Measurements from ENCODE around the gene SLC16A10.

GRCh38 chr6:111192911-111193555, 105.7 kb downstream of the SLC16A10 start:
- TF ChIP-seq USF2 (IDR thresholded peaks at IDR 0.05; ENCODE audit: low read depth, low read length) (no peak), CTCF (conservative IDR thresholded peaks at IDR 0.05; ENCODE audit: low read depth, low read length) (no peak), CEBPB (IDR thresholded peaks at IDR 0.05; ENCODE audit: low read depth, low read length) (no peak), POLR2A (IDR thresholded peaks at IDR 0.05; ENCODE audit: low read depth, low read length) (no peak), RAD21 (IDR thresholded peaks at IDR 0.05; ENCODE audit: low read length) (no peak), RFX5 (IDR thresholded peaks at IDR 0.05; ENCODE audit: low read depth, low read length) (no peak), MAFK (IDR thresholded peaks at IDR 0.05; ENCODE audit: low read depth, low read length) (no peak), MAZ (IDR thresholded peaks at IDR 0.05; ENCODE audit: borderline replicate concordance, low read depth, low read length) (no peak), ELK1 (IDR thresholded peaks at IDR 0.05; ENCODE audit: borderline replicate concordance, low read depth, low read length) (no peak), CHD1 (IDR thresholded peaks at IDR 0.05; ENCODE audit: low read depth, low read length) (no peak), FOS (IDR thresholded peaks at IDR 0.05; ENCODE audit: low read depth, low read length) (no peak)
